Prostate gland (tissue), 2 donors: ENCODE data around the gene TERC.

Experiments
- POLR2A ChIP-seq: fragments of 450-650 bp; IDR thresholded peaks from one replicate; pipeline ENCODE4 v1.6.1; 2016; ENCODE audit warnings: antibody characterized with exemption, mild to moderate bottlenecking
- POLR2AphosphoS5 ChIP-seq: sonication (generic); formaldehyde crosslinking; IDR thresholded peaks from one replicate; pipeline ENCODE4 v1.6.1; 2017; ENCODE audit warnings: antibody characterized with exemption
- TF ChIP-seq, protein P1 (sequence below), 4 experiments: fragments of 200-600 bp in 2 of 4; fragments of 450-650 bp in 2 of 4; sonication (generic) in 2 of 4; IDR thresholded peaks; 1 replicate in 3 of 4; 2 replicates in 1 of 4; pipeline ENCODE4 v1.5.1; 2016 to 2019; ENCODE audit warnings: antibody characterized with exemption in 4 of 4, mild to moderate bottlenecking in 2 of 4, moderate library complexity in 2 of 4

DNA sequence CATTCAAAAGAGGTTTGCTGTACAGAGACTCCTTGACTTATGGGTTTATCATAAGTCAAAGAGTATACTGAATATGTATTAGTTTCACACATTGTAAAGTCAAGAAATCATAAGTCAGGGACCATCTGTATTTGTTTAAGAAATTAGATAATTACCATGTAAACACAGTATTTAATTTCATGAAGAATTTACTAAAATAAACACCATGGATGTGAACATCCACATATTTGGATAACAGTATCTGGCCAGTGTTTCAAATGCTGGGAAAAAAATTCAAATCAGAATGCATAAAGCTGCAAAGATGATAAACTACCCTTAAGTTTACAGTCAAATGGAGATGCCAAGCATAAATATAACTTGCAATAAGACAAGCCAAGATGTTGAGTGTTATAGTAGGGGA is 25.4 kb upstream of the TERC start:
- TF ChIP-seq, protein P1, sequence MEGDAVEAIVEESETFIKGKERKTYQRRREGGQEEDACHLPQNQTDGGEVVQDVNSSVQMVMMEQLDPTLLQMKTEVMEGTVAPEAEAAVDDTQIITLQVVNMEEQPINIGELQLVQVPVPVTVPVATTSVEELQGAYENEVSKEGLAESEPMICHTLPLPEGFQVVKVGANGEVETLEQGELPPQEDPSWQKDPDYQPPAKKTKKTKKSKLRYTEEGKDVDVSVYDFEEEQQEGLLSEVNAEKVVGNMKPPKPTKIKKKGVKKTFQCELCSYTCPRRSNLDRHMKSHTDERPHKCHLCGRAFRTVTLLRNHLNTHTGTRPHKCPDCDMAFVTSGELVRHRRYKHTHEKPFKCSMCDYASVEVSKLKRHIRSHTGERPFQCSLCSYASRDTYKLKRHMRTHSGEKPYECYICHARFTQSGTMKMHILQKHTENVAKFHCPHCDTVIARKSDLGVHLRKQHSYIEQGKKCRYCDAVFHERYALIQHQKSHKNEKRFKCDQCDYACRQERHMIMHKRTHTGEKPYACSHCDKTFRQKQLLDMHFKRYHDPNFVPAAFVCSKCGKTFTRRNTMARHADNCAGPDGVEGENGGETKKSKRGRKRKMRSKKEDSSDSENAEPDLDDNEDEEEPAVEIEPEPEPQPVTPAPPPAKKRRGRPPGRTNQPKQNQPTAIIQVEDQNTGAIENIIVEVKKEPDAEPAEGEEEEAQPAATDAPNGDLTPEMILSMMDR (IDR thresholded peaks at IDR 0.05), result no peak
- no peak for TF ChIP-seq POLR2A
- no peak for TF ChIP-seq POLR2AphosphoS5
